ENCODE results near the gene CC2D1A. TPM values are rescaled to one million over a fixed set of nuclear protein-coding genes. Genes with fewer than 3 reads are reported as not detected.

The CC2D1A gene
- polyA plus RNA-seq, 1 experiment = 13.1 TPM

DNA sequence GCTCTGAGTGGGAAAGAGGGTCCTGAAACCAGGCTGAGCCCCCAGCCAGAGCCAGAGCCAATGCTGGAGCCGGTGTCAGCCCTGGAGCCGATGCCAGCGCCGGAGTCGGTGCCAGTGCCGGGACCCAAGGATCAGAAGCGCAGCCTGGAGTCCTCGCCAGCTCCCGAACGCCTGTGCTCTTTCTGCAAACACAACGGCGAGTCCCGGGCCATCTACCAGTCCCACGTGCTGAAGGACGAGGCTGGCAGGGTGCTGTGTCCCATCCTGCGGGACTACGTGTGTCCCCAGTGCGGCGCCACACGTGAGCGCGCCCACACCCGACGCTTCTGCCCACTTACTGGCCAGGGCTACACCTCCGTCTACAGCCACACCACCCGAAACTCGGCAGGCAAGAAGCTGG lies 28.7 kb upstream of the CC2D1A start:
- POLR2A ChIA-PET = no interaction called here

GRCh38 chr19:13880059-13881043 lies 25.6 kb upstream of the CC2D1A start:
- Histone ChIP-seq H3K27me3 (ENCODE audit: control insufficient read depth, insufficient read depth, low read length) (no peaks in the 10 kb centered on the region), H3K36me3 (ENCODE audit: control insufficient read depth, insufficient read depth, low read length) (no peaks in the 10 kb centered on the region), H3K4me3 (ENCODE audit: low read depth, low read length) (no peak overlapping the region)
- TF ChIP-seq CTCF (IDR thresholded peaks at IDR 0.05; ENCODE audit: insufficient read depth, low read depth, low read length) = peak; percentile 99
- ChIA-PET POLR2A (no interaction called here), CTCF (interaction anchor here (0.6 to 6.3 kb wide), 43 partner anchors 11 to 601 kb away, joined by 3 to 89 read pairs (median 4); partner anchors contain the start of genes ASF1B, MISP3 and PODNL1)
- DNase-seq (ENCODE audit: low read depth) = peak; percentile 73

More for the DNA sequence above, 28.7 kb upstream of the CC2D1A start:
- Histone ChIP-seq H3K36me3 (ENCODE audit: control insufficient read depth, insufficient read depth, low read length) (no peaks in the 10 kb centered on the region), H3K27me3 (ENCODE audit: control insufficient read depth, insufficient read depth, low read length) (no peaks in the 10 kb centered on the region), H3K4me3 (ENCODE audit: low read depth, low read length) (no peak overlapping the region)
- CTCF ChIA-PET = interaction anchor here (0.5 to 6.3 kb wide), 4 partner anchors 195 to 263 kb away, joined by 3 to 89 read pairs (median 4); partner anchors contain the start of genes ASF1B and MISP3
- no peak for TF ChIP-seq CTCF (IDR thresholded peaks at IDR 0.05; ENCODE audit: insufficient read depth, low read depth, low read length)
- no peak for DNase-seq (ENCODE audit: low read depth)

- DNase-seq (ENCODE audit: low read depth) = no peak
- no peaks in the 10 kb centered on the region for H3K36me3 ChIP-seq (ENCODE audit: control insufficient read depth, insufficient read depth, low read length)
- no peaks in the 10 kb centered on the region for H3K27me3 ChIP-seq (ENCODE audit: control insufficient read depth, insufficient read depth, low read length)
- TF ChIP-seq CTCF (IDR thresholded peaks at IDR 0.05; ENCODE audit: insufficient read depth, low read depth, low read length) = no peak
- CTCF ChIA-PET = interaction anchor here (0.8 to 6.3 kb wide), 29 partner anchors 10 to 266 kb away, joined by 3 to 89 read pairs (median 5); partner anchors contain the start of genes ASF1B and MISP3
- POLR2A ChIA-PET = no interaction called here
- no peak overlapping the region for H3K4me3 ChIP-seq (ENCODE audit: low read depth, low read length)
These were observed 24.7 kb upstream of the CC2D1A start for GRCh38 chr19:13881251-13881691.

DNA sequence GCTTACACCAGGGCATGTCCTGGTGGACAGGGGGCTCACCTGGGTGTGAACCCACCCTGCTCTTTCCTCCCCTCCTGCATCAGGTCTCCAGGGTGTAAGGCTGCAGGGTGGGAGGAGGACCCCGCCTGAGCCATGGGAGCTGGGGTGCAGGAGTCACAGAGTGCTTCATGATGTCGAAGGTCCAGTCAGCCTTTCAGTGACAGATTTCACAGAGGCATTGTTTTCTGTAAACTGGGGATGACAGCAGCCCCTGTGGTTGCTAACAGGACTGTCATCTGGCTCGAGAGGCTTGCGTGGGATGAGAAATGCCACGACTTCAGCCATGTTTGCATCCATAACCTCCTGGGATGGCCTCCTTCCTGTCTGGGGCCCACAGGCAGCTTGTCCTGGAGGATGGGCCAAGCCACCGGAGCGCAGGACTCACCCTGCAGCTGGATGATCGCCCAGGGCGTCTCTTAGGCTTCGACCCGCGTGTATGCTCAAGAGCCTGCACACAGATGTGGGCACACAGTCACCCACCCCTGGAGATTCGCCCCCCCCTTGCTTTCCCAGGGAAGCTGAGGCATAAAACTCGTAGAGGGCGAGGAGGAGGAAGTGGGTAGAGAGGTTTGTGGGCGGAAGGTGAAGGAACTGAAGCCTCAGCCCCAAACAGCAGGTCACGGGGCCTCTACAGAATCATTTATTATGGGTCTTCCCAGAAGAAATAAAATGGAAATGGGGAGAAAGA lies 24.1 kb upstream of the CC2D1A start:
- Histone ChIP-seq H3K4me3 (ENCODE audit: low read depth, low read length) (no peak overlapping the region), H3K27me3 (ENCODE audit: control insufficient read depth, insufficient read depth, low read length) (no peaks in the 10 kb centered on the region), H3K36me3 (ENCODE audit: control insufficient read depth, insufficient read depth, low read length) (no peaks in the 10 kb centered on the region)
- no peak for DNase-seq (ENCODE audit: low read depth)
- no peak for TF ChIP-seq CTCF (IDR thresholded peaks at IDR 0.05; ENCODE audit: insufficient read depth, low read depth, low read length)
- ChIA-PET POLR2A (no interaction called here), CTCF (interaction anchor here (0.6 to 6.3 kb wide), 20 partner anchors 10 to 525 kb away, joined by 3 to 89 read pairs (median 6); partner anchors contain the start of gene MISP3)

Data from BJ (cell line).